T-helper 17 cell (primary cell): Measurements from ENCODE around the gene ELL3. TPM values are rescaled to one million over a fixed set of nuclear protein-coding genes. Genes with fewer than 3 reads are reported as not detected.

ENCODE experiments used
- ATAC-seq: fragments of 150-1000 bp; cut with Tn5 transposase; 2 replicates; pipeline ENCODE4 v1.10.0; 2021; ENCODE audit warnings: mild to moderate bottlenecking, moderate library complexity
- DNase-seq, 3 donors: peaks; one replicate each; pipeline versions ENCODE4 v3.0.0 to v3.0.0-alpha.2; 2020 to 2021
- H3K9me3 ChIP-seq: one replicate; pipeline ENCODE4 v1.7.0; 2013; ENCODE audit warnings: low read length, mild to moderate bottlenecking; ENCODE audit not compliant: control insufficient read depth, poor library complexity, severe bottlenecking
- H3K27ac Mint-ChIP-seq: one replicate; pipeline ENCODE4 v1.8.0; 2022; ENCODE audit warnings: mild to moderate bottlenecking, moderate library complexity, mixed read lengths
- H3K27me3 Mint-ChIP-seq: one replicate; pipeline ENCODE4 v1.8.0; 2022; ENCODE audit warnings: mixed read lengths
- H3K36me3 Mint-ChIP-seq: one replicate; pipeline ENCODE4 v1.8.0; 2022; ENCODE audit warnings: low read depth, mixed read lengths
- H3K4me1 Mint-ChIP-seq: one replicate; pipeline ENCODE4 v1.8.0; 2022; ENCODE audit warnings: mild to moderate bottlenecking, mixed read lengths
- H3K4me3 Mint-ChIP-seq: one replicate; pipeline ENCODE4 v1.8.0; 2022; ENCODE audit warnings: mild to moderate bottlenecking, moderate library complexity, mixed read lengths
- total RNA-seq, 4 donors: library from RNA in 2 of 4; stranded (reverse) in 2 of 4; gene quantifications; one replicate each; pipeline ENCODE4 v1.2.3 and lab custom pipeline; 2022 to 2026

Gene ELL3
- total RNA-seq, 2 donors from 2014 or later, result 0.63 to 0.97 TPM

DNA sequence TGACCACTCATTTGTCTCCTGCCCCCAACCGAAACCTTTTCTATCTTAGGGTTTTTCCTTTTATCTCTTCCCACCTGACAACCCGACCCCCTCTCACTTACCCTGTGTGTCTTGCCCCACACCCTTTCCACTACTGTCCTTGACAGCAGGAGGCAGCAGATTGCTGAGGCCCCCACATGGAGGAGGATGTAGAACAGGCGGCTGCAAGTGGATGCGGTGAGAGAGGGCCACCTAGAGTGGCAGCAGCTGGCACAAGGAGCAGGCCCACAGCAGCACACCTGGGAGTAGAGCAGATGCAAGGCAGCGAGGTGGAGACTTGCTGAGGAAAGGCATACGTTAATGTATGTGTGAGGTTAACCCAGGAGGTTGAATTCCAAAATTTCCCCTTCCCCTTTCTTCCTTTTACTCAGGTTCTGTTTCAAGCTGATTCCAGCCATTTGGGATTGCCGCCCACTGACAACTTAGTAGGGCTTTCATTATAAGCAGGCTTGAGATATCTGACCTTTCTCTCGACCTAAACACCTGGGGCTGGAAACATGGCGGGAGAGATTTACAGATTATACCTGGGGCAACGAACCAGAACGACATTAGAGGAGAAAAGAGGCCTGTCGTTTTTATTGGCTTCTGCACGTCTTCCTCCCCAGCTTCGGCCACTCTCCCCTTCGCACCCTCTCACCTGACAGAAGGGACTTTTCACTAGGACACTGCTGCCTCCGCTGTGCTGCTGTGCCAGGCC, 22.6 kb upstream of the ELL3 start:
- H3K27ac Mint-ChIP-seq, result peak overlapping the region; percentile 95
- ATAC-seq (no peak), DNase-seq (no peak)
- H3K4me1 Mint-ChIP-seq, result peaks cover 37% of the 10 kb centered on the region
- no peaks in the 10 kb centered on the region for H3K9me3 ChIP-seq
- H3K27me3 Mint-ChIP-seq, result no peaks in the 10 kb centered on the region
- H3K4me3 Mint-ChIP-seq, result no peak overlapping the region
- peaks cover 8% of the 10 kb centered on the region for H3K36me3 Mint-ChIP-seq

DNA sequence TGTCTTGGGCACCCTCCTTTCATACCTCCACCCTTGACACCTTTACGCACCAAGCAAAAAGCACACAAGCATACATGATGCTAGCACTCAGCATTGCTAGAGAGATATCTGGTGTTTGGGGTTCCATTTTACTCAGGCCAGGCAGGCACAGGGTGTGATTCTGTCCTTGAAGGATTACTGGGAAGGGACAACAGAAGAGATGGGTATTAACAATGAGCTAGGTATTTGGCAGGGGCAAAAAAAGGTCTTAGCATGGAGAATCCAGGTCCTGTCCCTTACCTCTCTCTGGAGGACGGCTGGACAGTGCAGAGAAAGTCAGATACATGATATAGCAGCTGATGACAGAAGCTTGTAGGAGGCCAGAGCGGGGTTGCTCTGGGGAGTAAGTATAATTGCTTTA, 19.8 kb upstream of the ELL3 start:
- Mint-ChIP-seq H3K4me1 (peaks cover 46% of the 10 kb centered on the region), H3K27ac (no peak overlapping the region)

GRCh38 chr15:43795997-43796396, 19.2 kb upstream of the ELL3 start:
- Mint-ChIP-seq H3K27me3 (no peaks in the 10 kb centered on the region), H3K4me3 (no peak overlapping the region), H3K36me3 (peaks cover 14% of the 10 kb centered on the region), H3K27ac (peak overlapping the region; percentile 98), H3K4me1 (peaks cover 47% of the 10 kb centered on the region)
- H3K9me3 ChIP-seq, result no peaks in the 10 kb centered on the region
- ATAC-seq (no peak), DNase-seq (no peak)

More for the DNA sequence above, 19.8 kb upstream of the ELL3 start:
- Mint-ChIP-seq H3K27me3 (no peaks in the 10 kb centered on the region), H3K4me3 (no peak overlapping the region), H3K36me3 (peaks cover 14% of the 10 kb centered on the region)
- DNase-seq (no peak), ATAC-seq (no peak)
- H3K9me3 ChIP-seq, result no peaks in the 10 kb centered on the region

- H3K36me3 Mint-ChIP-seq, result peaks cover 10% of the 10 kb centered on the region
- H3K4me1 Mint-ChIP-seq, result peaks cover 41% of the 10 kb centered on the region
- ATAC-seq (no peak), DNase-seq (no peak)
- H3K27ac Mint-ChIP-seq, result peak overlapping the region; percentile 98
- H3K27me3 Mint-ChIP-seq, result no peaks in the 10 kb centered on the region
- H3K9me3 ChIP-seq, result no peaks in the 10 kb centered on the region
- no peak overlapping the region for H3K4me3 Mint-ChIP-seq
Measured at GRCh38 chr15:43795197-43795596, 18.4 kb upstream of the ELL3 start.

DNA sequence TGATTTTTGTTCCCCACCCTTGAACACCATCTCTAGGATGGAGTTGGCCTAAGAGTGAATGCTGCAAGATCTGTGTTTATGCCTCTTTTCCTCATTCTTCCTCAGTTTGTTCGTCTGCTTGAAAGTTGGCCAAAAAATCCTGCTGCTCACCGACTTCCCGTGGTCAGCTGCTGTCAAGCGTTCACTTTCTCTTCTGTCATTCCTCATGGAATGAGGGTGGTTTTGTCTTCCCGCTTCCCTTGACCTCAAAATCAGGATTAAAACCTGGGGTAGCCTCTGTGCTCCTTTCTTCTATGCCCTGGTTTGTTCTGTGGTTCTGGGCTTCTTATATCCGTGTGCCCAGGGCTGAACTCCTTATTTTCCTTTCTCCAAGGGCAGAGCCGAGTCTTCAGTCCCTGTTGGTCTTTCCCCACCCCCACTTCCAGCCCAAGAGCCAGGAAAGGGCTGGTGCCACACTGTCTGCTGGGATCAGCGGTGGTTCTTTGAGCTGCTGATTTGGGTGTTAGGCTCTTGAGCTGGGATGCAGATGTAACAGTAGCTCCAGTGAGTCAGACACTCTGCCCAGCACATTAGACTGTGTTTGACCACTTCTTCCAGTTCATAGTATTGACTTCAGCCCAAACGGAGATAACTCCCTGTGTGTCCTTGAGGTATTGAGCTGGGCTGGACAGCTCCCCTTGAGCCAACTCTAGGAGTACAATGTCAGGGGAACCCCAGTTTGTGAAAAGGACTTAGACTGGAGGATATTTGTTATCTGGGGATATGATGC, 17.7 kb upstream of the ELL3 start:
- Mint-ChIP-seq H3K27me3 (no peaks in the 10 kb centered on the region), H3K4me1 (peaks cover 37% of the 10 kb centered on the region), H3K36me3 (peaks cover 9% of the 10 kb centered on the region), H3K4me3 (peak overlapping the region; percentile 96), H3K27ac (peak overlapping the region; percentile 98)
- ATAC-seq (no peak), DNase-seq (no peak)
- no peaks in the 10 kb centered on the region for H3K9me3 ChIP-seq

DNA sequence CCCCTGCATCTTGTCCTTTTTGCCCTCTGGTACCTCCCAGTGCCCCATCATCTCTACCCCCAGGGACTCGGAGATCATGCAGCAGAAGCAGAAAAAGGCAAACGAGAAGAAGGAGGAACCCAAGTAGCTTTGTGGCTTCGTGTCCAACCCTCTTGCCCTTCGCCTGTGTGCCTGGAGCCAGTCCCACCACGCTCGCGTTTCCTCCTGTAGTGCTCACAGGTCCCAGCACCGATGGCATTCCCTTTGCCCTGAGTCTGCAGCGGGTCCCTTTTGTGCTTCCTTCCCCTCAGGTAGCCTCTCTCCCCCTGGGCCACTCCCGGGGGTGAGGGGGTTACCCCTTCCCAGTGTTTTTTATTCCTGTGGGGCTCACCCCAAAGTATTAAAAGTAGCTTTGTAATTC, 16.9 kb upstream of the ELL3 start:
- DNase-seq (no peak), ATAC-seq (no peak)
- H3K36me3 Mint-ChIP-seq, result peaks cover 11% of the 10 kb centered on the region
- H3K4me1 Mint-ChIP-seq, result peaks cover 35% of the 10 kb centered on the region
- no peaks in the 10 kb centered on the region for H3K9me3 ChIP-seq
- H3K27ac Mint-ChIP-seq, result peak overlapping the region; percentile 98
- peak overlapping the region; percentile 96 for H3K4me3 Mint-ChIP-seq
- H3K27me3 Mint-ChIP-seq, result no peaks in the 10 kb centered on the region

DNA sequence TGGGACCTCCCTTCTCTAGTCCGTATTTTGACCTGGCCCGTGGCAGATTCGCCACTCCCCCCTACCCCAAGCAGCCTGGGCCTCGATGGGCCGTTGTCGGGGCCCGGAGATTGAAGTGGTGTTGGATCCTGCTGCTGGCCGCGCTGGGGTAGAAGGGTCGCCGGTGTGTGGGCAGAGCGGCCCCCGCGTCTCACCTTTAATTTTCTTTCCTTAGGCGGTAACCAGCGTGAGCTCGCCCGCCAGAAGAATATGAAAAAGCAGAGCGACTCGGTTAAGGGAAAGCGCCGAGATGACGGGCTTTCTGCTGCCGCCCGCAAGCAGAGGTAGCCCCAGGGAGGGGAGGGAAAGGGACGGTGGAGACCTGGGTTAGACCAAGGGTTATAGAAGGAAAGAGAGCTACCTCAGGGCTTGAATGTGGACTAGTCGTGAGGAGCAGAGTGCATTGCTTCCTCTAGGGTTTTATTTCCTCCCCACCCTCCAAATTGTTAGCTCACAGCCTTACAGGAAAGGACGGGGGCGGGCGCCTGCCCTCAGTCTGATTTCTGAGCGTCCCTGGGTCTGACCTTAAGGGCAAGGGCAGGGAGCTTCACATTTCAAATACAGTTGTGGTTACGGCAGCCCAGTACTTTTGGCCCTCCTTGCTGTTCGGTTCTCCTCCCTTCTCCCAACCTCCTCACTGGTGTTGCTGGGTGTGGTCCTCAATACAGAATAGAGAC, 16.2 kb upstream of the ELL3 start:
- Mint-ChIP-seq H3K4me1 (peaks cover 31% of the 10 kb centered on the region), H3K4me3 (peak overlapping the region; percentile 96), H3K27me3 (no peaks in the 10 kb centered on the region), H3K36me3 (peaks cover 11% of the 10 kb centered on the region), H3K27ac (peak overlapping the region; percentile 98)
- H3K9me3 ChIP-seq, result no peaks in the 10 kb centered on the region
- DNase-seq (no peak), ATAC-seq (no peak)

DNA sequence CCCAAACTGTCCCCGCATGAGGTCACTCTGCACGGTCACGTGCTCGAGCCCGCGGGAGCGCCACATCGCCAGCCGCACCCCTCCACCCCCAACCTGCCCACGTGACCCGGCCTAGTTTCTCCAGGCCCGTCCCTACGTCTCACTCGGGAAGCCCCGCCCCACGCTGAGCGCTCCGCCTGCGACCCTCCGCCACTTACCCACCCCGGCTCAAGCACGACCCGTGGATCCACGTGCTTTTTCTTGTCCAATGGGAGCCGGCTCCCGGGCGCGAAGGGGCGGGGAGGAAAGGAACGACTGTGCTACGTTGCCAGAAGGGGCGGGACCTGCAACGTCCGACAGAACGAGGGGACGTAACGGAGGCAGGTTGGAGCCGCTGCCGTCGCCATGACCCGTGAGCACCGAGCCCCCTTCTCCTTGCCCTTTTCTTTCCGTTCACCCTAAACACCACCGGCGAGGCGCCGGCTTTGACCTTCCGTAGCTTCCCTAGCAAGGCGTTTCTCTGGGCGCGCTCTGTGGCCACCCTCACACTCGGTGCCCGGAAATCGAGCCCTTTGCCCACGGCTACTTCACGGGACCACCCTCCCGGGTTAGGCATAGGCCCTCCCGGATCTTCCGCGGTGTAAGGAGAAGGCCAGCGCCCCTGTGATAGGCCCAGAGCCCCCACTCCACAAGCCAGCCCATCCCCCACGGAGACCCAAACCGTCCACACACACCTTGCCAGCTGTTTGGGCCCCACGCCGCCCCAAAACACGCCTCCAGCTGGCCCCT, 15.4 kb upstream of the ELL3 start, which contains the start of gene SERF2:
Gene SERF2 (plus strand): TSS at position 328 of the 768 bp plus-strand sequence. CDS start 57 bp downstream, at position 385.
- no peaks in the 10 kb centered on the region for H3K9me3 ChIP-seq
- Mint-ChIP-seq H3K27me3 (no peaks in the 10 kb centered on the region), H3K36me3 (peaks cover 11% of the 10 kb centered on the region), H3K4me3 (peak within 1 kb of the TSS; percentile 96), H3K27ac (peak within 1 kb of the TSS; percentile 98), H3K4me1 (peaks cover 31% of the 10 kb centered on the region)
- DNase-seq (peak; percentile 97 to 99 (median 98)), ATAC-seq (peak; percentile 96)

- no peaks in the 10 kb centered on the region for H3K9me3 ChIP-seq
- DNase-seq (no peak), ATAC-seq (no peak)
- H3K27me3 Mint-ChIP-seq, result no peaks in the 10 kb centered on the region
- H3K36me3 Mint-ChIP-seq, result peaks cover 8% of the 10 kb centered on the region
- no peak overlapping the region for H3K4me3 Mint-ChIP-seq
- H3K27ac Mint-ChIP-seq, result no peak overlapping the region
- H3K4me1 Mint-ChIP-seq, result peaks cover 12% of the 10 kb centered on the region
Measured at GRCh38 chr15:43789409-43789808, 12.6 kb upstream of the ELL3 start.

DNA sequence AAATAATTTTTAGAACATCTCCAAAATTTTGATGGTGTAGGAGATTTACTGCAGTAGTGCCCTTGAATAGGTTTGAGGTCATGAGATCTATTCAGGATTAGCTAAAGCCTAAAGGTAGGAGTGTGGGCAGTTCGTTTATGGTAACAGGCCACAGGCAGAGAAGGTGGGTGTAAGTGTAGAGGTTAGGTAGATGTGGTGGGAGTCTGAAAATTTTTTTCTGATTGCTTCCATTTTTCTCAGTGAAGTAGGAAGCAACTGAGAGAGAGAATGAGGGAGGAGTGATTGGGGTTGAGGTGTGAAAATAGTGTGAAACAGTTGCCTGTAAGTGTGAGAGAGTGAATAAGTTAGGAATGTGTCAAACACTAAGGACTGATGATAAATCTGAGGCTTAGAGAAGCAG, 2.2 kb upstream of the ELL3 start:
- Mint-ChIP-seq H3K4me1 (peaks cover 15% of the 10 kb centered on the region), H3K4me3 (peak overlapping the region; percentile 75), H3K36me3 (no peaks in the 10 kb centered on the region), H3K27ac (no peak overlapping the region), H3K27me3 (no peaks in the 10 kb centered on the region)
- no peaks in the 10 kb centered on the region for H3K9me3 ChIP-seq
- ATAC-seq, result no peak
- DNase-seq, result no peak

GRCh38 chr15:43777267-43777914, 625 bp upstream of the ELL3 start:
- no peaks in the 10 kb centered on the region for H3K9me3 ChIP-seq
- H3K27me3 Mint-ChIP-seq, result no peaks in the 10 kb centered on the region
- no peaks in the 10 kb centered on the region for H3K36me3 Mint-ChIP-seq
- H3K27ac Mint-ChIP-seq, result peak overlapping the region; percentile 79
- H3K4me3 Mint-ChIP-seq, result peak overlapping the region; percentile 93
- peak; percentile 72 to 78 (median 77) for DNase-seq
- peaks cover 15% of the 10 kb centered on the region for H3K4me1 Mint-ChIP-seq
- ATAC-seq, result peak; percentile 74

DNA sequence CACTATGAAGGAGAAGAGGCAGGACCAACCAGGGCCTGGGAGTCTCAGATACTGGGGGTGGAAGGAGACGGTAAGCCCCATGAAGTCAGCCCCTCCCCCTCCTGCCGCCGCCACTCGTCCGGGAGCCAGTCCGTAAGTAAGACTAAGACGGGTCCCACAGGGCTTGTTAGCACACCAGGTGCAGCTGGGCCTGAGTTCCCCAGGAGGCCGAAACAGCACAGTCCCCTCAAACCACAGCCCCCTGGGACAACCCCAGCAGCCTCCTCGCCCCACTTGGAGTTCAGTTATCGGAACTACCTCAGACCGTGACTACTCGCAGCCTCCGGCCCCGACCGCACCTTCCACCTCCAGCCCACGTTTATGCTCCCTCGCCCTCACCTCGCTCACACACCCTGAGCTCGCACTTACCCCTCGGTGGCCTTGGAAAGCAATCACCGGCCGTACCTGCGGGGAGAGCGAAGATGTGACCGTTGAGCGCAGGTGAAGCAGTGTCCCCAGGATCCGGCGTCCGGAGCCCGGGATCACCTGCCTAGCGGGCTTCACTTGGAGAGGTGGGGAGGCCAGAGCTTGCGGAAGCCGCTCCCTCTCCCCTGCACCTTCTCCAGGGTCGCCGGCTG, 557 bp downstream of the ELL3 start:
- Mint-ChIP-seq H3K27ac (peak overlapping the region; percentile 79), H3K4me3 (peak overlapping the region; percentile 93), H3K27me3 (no peaks in the 10 kb centered on the region), H3K4me1 (peaks cover 15% of the 10 kb centered on the region), H3K36me3 (no peaks in the 10 kb centered on the region)
- H3K9me3 ChIP-seq, result no peaks in the 10 kb centered on the region
- ATAC-seq (peak; percentile 3), DNase-seq (peak in 2 of 3 donors; percentile 13)
